Measurements from ENCODE around the gene HIGD1A. TPM values are rescaled to one million over a fixed set of nuclear protein-coding genes. Genes with fewer than 3 reads are reported as not detected.

The HIGD1A gene
- total RNA-seq, 3 donors from 2014 or later (not counting 1 experiment from before 2014, with no cell fraction given): 24.5 to 28.5 (median 28.2) TPM

- no peak overlapping the region for H3K27ac Mint-ChIP-seq
- 93% methylated on average over 2 of the region's 3 CpGs for WGBS (ENCODE audit: insufficient coverage)
- ATAC-seq (no peak), DNase-seq (no peak)
- Histone ChIP-seq H3K4me3 (ENCODE audit: low read length) (no peak overlapping the region), H3K27me3 (ENCODE audit: control insufficient read depth, insufficient read depth, low read length) (no peaks in the 10 kb centered on the region), H3K9me3 (ENCODE audit: control insufficient read depth, insufficient read depth, low read length) (no peaks in the 10 kb centered on the region), H3K27ac (ENCODE audit: low read length) (no peak overlapping the region), H3K36me3 (ENCODE audit: control insufficient read depth, insufficient read depth, low read length) (peaks cover 3% of the 10 kb centered on the region), H3K4me1 (ENCODE audit: control insufficient read depth, insufficient read depth, low read length) (no peaks in the 10 kb centered on the region)
- peaks cover 0 to 3% of the 10 kb centered on the region in 2 donors for H3K4me1 Mint-ChIP-seq
- TF ChIP-seq, protein P1, sequence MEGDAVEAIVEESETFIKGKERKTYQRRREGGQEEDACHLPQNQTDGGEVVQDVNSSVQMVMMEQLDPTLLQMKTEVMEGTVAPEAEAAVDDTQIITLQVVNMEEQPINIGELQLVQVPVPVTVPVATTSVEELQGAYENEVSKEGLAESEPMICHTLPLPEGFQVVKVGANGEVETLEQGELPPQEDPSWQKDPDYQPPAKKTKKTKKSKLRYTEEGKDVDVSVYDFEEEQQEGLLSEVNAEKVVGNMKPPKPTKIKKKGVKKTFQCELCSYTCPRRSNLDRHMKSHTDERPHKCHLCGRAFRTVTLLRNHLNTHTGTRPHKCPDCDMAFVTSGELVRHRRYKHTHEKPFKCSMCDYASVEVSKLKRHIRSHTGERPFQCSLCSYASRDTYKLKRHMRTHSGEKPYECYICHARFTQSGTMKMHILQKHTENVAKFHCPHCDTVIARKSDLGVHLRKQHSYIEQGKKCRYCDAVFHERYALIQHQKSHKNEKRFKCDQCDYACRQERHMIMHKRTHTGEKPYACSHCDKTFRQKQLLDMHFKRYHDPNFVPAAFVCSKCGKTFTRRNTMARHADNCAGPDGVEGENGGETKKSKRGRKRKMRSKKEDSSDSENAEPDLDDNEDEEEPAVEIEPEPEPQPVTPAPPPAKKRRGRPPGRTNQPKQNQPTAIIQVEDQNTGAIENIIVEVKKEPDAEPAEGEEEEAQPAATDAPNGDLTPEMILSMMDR (IDR thresholded peaks at IDR 0.05): no peak
- H3K27me3 Mint-ChIP-seq (ENCODE audit: low read depth in 2 of 2): no peaks in the 10 kb centered on the region
- intact Hi-C loops (cut with micrococcal nuclease): loop anchor here (2.0 kb wide), 2 partner anchors 24 to 50 kb away; partner anchors contain the start of gene HIGD1A
- no peaks in the 10 kb centered on the region for H3K9me3 Mint-ChIP-seq
- H3K36me3 Mint-ChIP-seq: peaks cover 14% of the 10 kb centered on the region
- no peak overlapping the region for H3K4me3 Mint-ChIP-seq
Measured at GRCh38 chr3:42780398-42780797, 23.9 kb downstream of the HIGD1A start.

- DNase-seq (no peak), ATAC-seq (no peak)
- Histone ChIP-seq H3K27ac (ENCODE audit: low read length) (no peak overlapping the region), H3K4me1 (ENCODE audit: control insufficient read depth, insufficient read depth, low read length) (no peaks in the 10 kb centered on the region), H3K27me3 (ENCODE audit: control insufficient read depth, insufficient read depth, low read length) (no peaks in the 10 kb centered on the region), H3K36me3 (ENCODE audit: control insufficient read depth, insufficient read depth, low read length) (peaks cover 2% of the 10 kb centered on the region), H3K9me3 (ENCODE audit: control insufficient read depth, insufficient read depth, low read length) (no peaks in the 10 kb centered on the region), H3K4me3 (ENCODE audit: low read length) (no peak overlapping the region)
- peaks cover 0 to 3% of the 10 kb centered on the region in 2 donors for H3K4me1 Mint-ChIP-seq
- intact Hi-C loops (cut with micrococcal nuclease): no loop called here
- 81% methylated on average over 2 of the region's 2 CpGs for WGBS (ENCODE audit: insufficient coverage)
- no peaks in the 10 kb centered on the region for H3K27me3 Mint-ChIP-seq (ENCODE audit: low read depth in 2 of 2)
- TF ChIP-seq, protein P1 (IDR thresholded peaks at IDR 0.05): no peak
- no peak overlapping the region for H3K27ac Mint-ChIP-seq
- H3K36me3 Mint-ChIP-seq: peaks cover 10% of the 10 kb centered on the region
- H3K4me3 Mint-ChIP-seq: no peak overlapping the region
- H3K9me3 Mint-ChIP-seq: no peaks in the 10 kb centered on the region
Measured at GRCh38 chr3:42778644-42779043, 25.6 kb downstream of the HIGD1A start.

- Mint-ChIP-seq H3K27me3 (ENCODE audit: low read depth in 2 of 2) (no peaks in the 10 kb centered on the region), H3K27ac (peak overlapping the region; percentile 90 to 92), H3K4me1 (peaks cover 10 to 11% of the 10 kb centered on the region in 2 donors), H3K9me3 (no peaks in the 10 kb centered on the region), H3K4me3 (peak overlapping the region; percentile 95), H3K36me3 (no peaks in the 10 kb centered on the region)
- Histone ChIP-seq H3K4me3 (ENCODE audit: low read length) (peak overlapping the region; percentile 44), H3K36me3 (ENCODE audit: control insufficient read depth, insufficient read depth, low read length) (no peaks in the 10 kb centered on the region), H3K27me3 (ENCODE audit: control insufficient read depth, insufficient read depth, low read length) (no peaks in the 10 kb centered on the region), H3K9me3 (ENCODE audit: control insufficient read depth, insufficient read depth, low read length) (no peaks in the 10 kb centered on the region), H3K27ac (ENCODE audit: low read length) (no peak overlapping the region), H3K4me1 (ENCODE audit: control insufficient read depth, insufficient read depth, low read length) (peaks cover 7% of the 10 kb centered on the region)
- DNase-seq (no peak), ATAC-seq (peak in 2 of 3 donors; percentile 1 to 13)
- TF ChIP-seq, protein P1 (IDR thresholded peaks at IDR 0.05): no peak
- 13% methylated on average over 6 of the region's 6 CpGs for WGBS (ENCODE audit: insufficient coverage)
- intact Hi-C loops (cut with micrococcal nuclease): no loop called here
Measured at GRCh38 chr3:42773409-42773751, 30.9 kb downstream of the HIGD1A start.
